IMR-90 (cell line): ENCODE data around the gene RRP36.

Experiments
- CEBPB ChIP-seq: IDR thresholded peaks from 2 replicates; pipeline ENCODE4 v1.6.1; 2012; ENCODE audit warnings: low read depth, low read length, improper control_type of control experiment
- MAFK ChIP-seq: IDR thresholded peaks from 2 replicates; pipeline ENCODE4 v1.6.1; 2012; ENCODE audit warnings: low read depth, low read length, improper control_type of control experiment
- MAZ ChIP-seq: IDR thresholded peaks from 2 replicates; pipeline ENCODE4 v1.6.1; 2012; ENCODE audit warnings: low read depth, mild to moderate bottlenecking, low read length, improper control_type of control experiment, moderate library complexity, borderline replicate concordance
- POLR2A ChIP-seq: IDR thresholded peaks from 2 replicates; pipeline ENCODE4 v1.6.1; 2012; ENCODE audit warnings: mild to moderate bottlenecking, low read depth, low read length
- RAD21 ChIP-seq: IDR thresholded peaks from 2 replicates; pipeline ENCODE4 v1.6.1; 2012; ENCODE audit warnings: low read length, improper control_type of control experiment
- RFX5 ChIP-seq: IDR thresholded peaks from 2 replicates; pipeline ENCODE4 v1.8.0; 2012; ENCODE audit warnings: low read depth, mild to moderate bottlenecking, low read length, moderate library complexity
- SMC3 ChIP-seq: fragments of 150-350 bp; IDR thresholded peaks from 2 replicates; pipeline ENCODE4 v1.6.1; 2016; ENCODE audit warnings: low read depth, mild to moderate bottlenecking, antibody characterized with exemption, low read length, moderate library complexity
- TF ChIP-seq, protein P1 (sequence below): conservative IDR thresholded peaks from 2 replicates; pipeline ENCODE4 v1.5.1; 2012; ENCODE audit warnings: mild to moderate bottlenecking, low read depth, low read length, improper control_type of control experiment

- TF ChIP-seq, protein P1, sequence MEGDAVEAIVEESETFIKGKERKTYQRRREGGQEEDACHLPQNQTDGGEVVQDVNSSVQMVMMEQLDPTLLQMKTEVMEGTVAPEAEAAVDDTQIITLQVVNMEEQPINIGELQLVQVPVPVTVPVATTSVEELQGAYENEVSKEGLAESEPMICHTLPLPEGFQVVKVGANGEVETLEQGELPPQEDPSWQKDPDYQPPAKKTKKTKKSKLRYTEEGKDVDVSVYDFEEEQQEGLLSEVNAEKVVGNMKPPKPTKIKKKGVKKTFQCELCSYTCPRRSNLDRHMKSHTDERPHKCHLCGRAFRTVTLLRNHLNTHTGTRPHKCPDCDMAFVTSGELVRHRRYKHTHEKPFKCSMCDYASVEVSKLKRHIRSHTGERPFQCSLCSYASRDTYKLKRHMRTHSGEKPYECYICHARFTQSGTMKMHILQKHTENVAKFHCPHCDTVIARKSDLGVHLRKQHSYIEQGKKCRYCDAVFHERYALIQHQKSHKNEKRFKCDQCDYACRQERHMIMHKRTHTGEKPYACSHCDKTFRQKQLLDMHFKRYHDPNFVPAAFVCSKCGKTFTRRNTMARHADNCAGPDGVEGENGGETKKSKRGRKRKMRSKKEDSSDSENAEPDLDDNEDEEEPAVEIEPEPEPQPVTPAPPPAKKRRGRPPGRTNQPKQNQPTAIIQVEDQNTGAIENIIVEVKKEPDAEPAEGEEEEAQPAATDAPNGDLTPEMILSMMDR: no peak
- no peak for TF ChIP-seq SMC3
- TF ChIP-seq RFX5: no peak
- no peak for TF ChIP-seq POLR2A
- no peak for TF ChIP-seq CEBPB
- no peak for TF ChIP-seq MAZ
- TF ChIP-seq RAD21: no peak
- TF ChIP-seq MAFK: no peak
Measured at GRCh38 chr6:43024436-43024835, 3.0 kb downstream of the RRP36 start.
